Measurements from ENCODE around the gene ANKRD13D.

ANKRD13D gene

GRCh38 chr11:67321313-67321871 lies 32.3 kb downstream of the ANKRD13D start:
- Histone ChIP-seq H3K27ac (ENCODE audit: low read depth, low read length) (no peak overlapping the region), H3K36me3 (ENCODE audit: control insufficient read depth, low read length) (no peaks in the 10 kb centered on the region), H4K20me1 (ENCODE audit: control insufficient read depth, insufficient read depth, low read depth, low read length) (no peaks in the 10 kb centered on the region), H3K4me2 (ENCODE audit: low read length) (no peak overlapping the region), H3K4me1 (ENCODE audit: control insufficient read depth, low read length) (peaks cover 15% of the 10 kb centered on the region), H3K27me3 (ENCODE audit: control insufficient read depth, low read length) (no peaks in the 10 kb centered on the region), H3K79me2 (ENCODE audit: control insufficient read depth, low read length) (peaks cover 11% of the 10 kb centered on the region), H3K9me2 (replicated peaks; ENCODE audit: control insufficient read depth, low read length) (no peaks in the 10 kb centered on the region), H3K9me3 (ENCODE audit: control insufficient read depth, insufficient read depth, low read length) (no peaks in the 10 kb centered on the region), H3K4me3 (ENCODE audit: low read length) (no peak overlapping the region), H3F3A (ENCODE audit: control insufficient read depth, insufficient read depth) (no peaks in the 10 kb centered on the region)
- TF ChIP-seq CTCF (IDR thresholded peaks at IDR 0.05; ENCODE audit: low read depth, low read length, poor library complexity, severe bottlenecking) (no peak), EZH2phosphoT487 (IDR thresholded peaks at IDR 0.05; ENCODE audit: borderline replicate concordance, low read length) (no peak)

- H3K9me2 ChIP-seq (replicated peaks; ENCODE audit: control insufficient read depth, low read length): no peaks in the 10 kb centered on the region
- no peaks in the 10 kb centered on the region for H4K20me1 ChIP-seq (ENCODE audit: control insufficient read depth, insufficient read depth, low read depth, low read length)
- H3K79me2 ChIP-seq (ENCODE audit: control insufficient read depth, low read length): peaks cover 11% of the 10 kb centered on the region
- TF ChIP-seq CTCF (IDR thresholded peaks at IDR 0.05; ENCODE audit: low read depth, low read length, poor library complexity, severe bottlenecking): no peak
- no peak for TF ChIP-seq EZH2phosphoT487 (IDR thresholded peaks at IDR 0.05; ENCODE audit: borderline replicate concordance, low read length)
- H3K27me3 ChIP-seq (ENCODE audit: control insufficient read depth, low read length): no peaks in the 10 kb centered on the region
- H3K4me1 ChIP-seq (ENCODE audit: control insufficient read depth, low read length): peaks cover 13% of the 10 kb centered on the region
- no peak overlapping the region for H3K4me3 ChIP-seq (ENCODE audit: low read length)
- H3K9me3 ChIP-seq (ENCODE audit: control insufficient read depth, insufficient read depth, low read length): no peaks in the 10 kb centered on the region
- no peaks in the 10 kb centered on the region for H3K36me3 ChIP-seq (ENCODE audit: control insufficient read depth, low read length)
- H3F3A ChIP-seq (ENCODE audit: control insufficient read depth, insufficient read depth): no peaks in the 10 kb centered on the region; the same call in 1 of the 2 replicates
- no peak overlapping the region for H3K27ac ChIP-seq (ENCODE audit: low read depth, low read length)
- H3K4me2 ChIP-seq (ENCODE audit: low read length): no peak overlapping the region
Observed at GRCh38 chr11:67322049-67322448, 32.9 kb downstream of the ANKRD13D start.

- no peaks in the 10 kb centered on the region for H4K20me1 ChIP-seq (ENCODE audit: control insufficient read depth, insufficient read depth, low read depth, low read length)
- H3K4me2 ChIP-seq (ENCODE audit: low read length): no peak overlapping the region
- no peak overlapping the region for H3K4me3 ChIP-seq (ENCODE audit: low read length)
- H3K4me1 ChIP-seq (ENCODE audit: control insufficient read depth, low read length): peaks cover 8% of the 10 kb centered on the region
- H3F3A ChIP-seq (ENCODE audit: control insufficient read depth, insufficient read depth): no peaks in the 10 kb centered on the region; the same call in 1 of the 2 replicates
- no peaks in the 10 kb centered on the region for H3K9me2 ChIP-seq (replicated peaks; ENCODE audit: control insufficient read depth, low read length)
- no peak overlapping the region for H3K27ac ChIP-seq (ENCODE audit: low read depth, low read length)
- no peaks in the 10 kb centered on the region for H3K9me3 ChIP-seq (ENCODE audit: control insufficient read depth, insufficient read depth, low read length)
- TF ChIP-seq EZH2phosphoT487 (IDR thresholded peaks at IDR 0.05; ENCODE audit: borderline replicate concordance, low read length) (no peak), CTCF (IDR thresholded peaks at IDR 0.05; ENCODE audit: low read depth, low read length, poor library complexity, severe bottlenecking) (no peak)
- no peaks in the 10 kb centered on the region for H3K27me3 ChIP-seq (ENCODE audit: control insufficient read depth, low read length)
- H3K36me3 ChIP-seq (ENCODE audit: control insufficient read depth, low read length): no peaks in the 10 kb centered on the region
- peaks cover 7% of the 10 kb centered on the region for H3K79me2 ChIP-seq (ENCODE audit: control insufficient read depth, low read length)
Observed at GRCh38 chr11:67323526-67323925, 34.4 kb downstream of the ANKRD13D start.
